HCT116 (cell line): ENCODE data around the gene ELFN2. TPM values are rescaled to one million over a fixed set of nuclear protein-coding genes. Genes with fewer than 3 reads are reported as not detected.

Experiments
- ATAC-seq: fragments of 200-7000 bp; cut with Tn5 transposase; 2 replicates; pipeline ENCODE4 v1.9.1; 2020; ENCODE audit warnings: mild to moderate bottlenecking, moderate library complexity
- BruUV-seq: library from RNA; stranded (reverse); fragments of 400-500 nt; replicated peaks from 2 replicates; lab custom pipeline; 2021; lab: Mats Ljungman, UMichigan
- CTCF ChIA-PET: fragments of 300-600 bp; sonication (Branson Sonifier 250); formaldehyde crosslinking; loops from one replicate; lab custom pipeline; 2021; ENCODE audit warnings: antibody characterized with exemption; lab: Charles Lee
- POLR2A ChIA-PET: fragments of 300-600, 350-600 bp; sonication (Branson Sonifier 250); formaldehyde crosslinking; loops from one replicate; lab custom pipeline; 2021; ENCODE audit warnings: antibody characterized with exemption; lab: Charles Lee
- RAD21 ChIA-PET, 2 experiments: fragments of 300-600 bp; sonication (Branson Sonifier 250); formaldehyde crosslinking; loops; one replicate each; lab custom pipeline; 2023; ENCODE audit warnings: low total read pairs in 2 of 2; ENCODE audit not compliant: uncharacterized antibody in 2 of 2, unreplicated experiment in 2 of 2, low non-redundant PET in 1 of 2; lab: Charles Lee
- DNase-seq: peaks from one replicate; pipeline ENCODE4 v3.0.0-alpha.2; 2010; ENCODE audit warnings: low read depth, low spot score
- H2AFZ ChIP-seq: fragments of 200-600 bp; shearing (Covaris generic), sonication (generic); 2 replicates; pipeline ENCODE4 v1.6.1; 2017; ENCODE audit warnings: low read depth, mixed run types, mixed read lengths, antibody characterized with exemption, low read length; ENCODE audit not compliant: poor library complexity, severe bottlenecking
- H3K27ac ChIP-seq: 2 replicates; pipeline ENCODE4 v1.5.1; 2012; ENCODE audit warnings: low read depth, low read length
- H3K27me3 ChIP-seq: fragments of 200-600 bp; sonication (generic); 2 replicates; pipeline ENCODE4 v1.6.1; 2016; ENCODE audit warnings: mixed run types, low read length, mixed read lengths; ENCODE audit not compliant: insufficient read depth
- H3K36me3 ChIP-seq, 2 experiments: fragments of 200-500 bp in 1 of 2; fragments of 200-600 bp in 1 of 2; sonication (Bioruptor generic) in 1 of 2; sonication (generic) in 1 of 2; 2 replicates each; pipeline versions ENCODE4 v1.5.1 to v1.6.1; 2014 to 2016; ENCODE audit warnings: low read length in 2 of 2, inconsistent platforms in 1 of 2, mixed read lengths in 1 of 2, mixed run types in 1 of 2; ENCODE audit not compliant: insufficient read depth in 2 of 2, control insufficient read depth in 1 of 2
- H3K4me1 ChIP-seq, 2 experiments: fragments of 200-600 bp in 1 of 2; sonication (generic) in 1 of 2; 2 replicates each; pipeline versions ENCODE4 v1.5.1 to v1.6.1; 2012 to 2017; ENCODE audit warnings: low read length in 2 of 2, inconsistent platforms in 1 of 2, mild to moderate bottlenecking in 1 of 2, mixed read lengths in 1 of 2, mixed run types in 1 of 2, moderate library complexity in 1 of 2; ENCODE audit not compliant: insufficient read depth in 2 of 2, control insufficient read depth in 1 of 2
- H3K4me2 ChIP-seq: fragments of 200-600 bp; sonication (generic); 2 replicates; pipeline ENCODE4 v1.6.1; 2017; ENCODE audit warnings: mixed run types, low read length, mixed read lengths
- H3K4me3 ChIP-seq, 2 experiments: fragments of 200-600 bp in 1 of 2; sonication (generic) in 1 of 2; replicated peaks in 1 of 2; 2 replicates each; pipeline ENCODE4 v1.5.1; 2011 to 2016; ENCODE audit warnings: low read length in 2 of 2, control low read depth in 1 of 2, low read depth in 1 of 2, mild to moderate bottlenecking in 1 of 2, mixed read lengths in 1 of 2, mixed run types in 1 of 2
- H3K79me2 ChIP-seq: fragments of 200-600 bp; sonication (generic); 2 replicates; pipeline ENCODE4 v1.6.1; 2017; ENCODE audit warnings: mild to moderate bottlenecking, mixed run types, low read length, moderate library complexity, mixed read lengths; ENCODE audit not compliant: insufficient read depth
- H3K9ac ChIP-seq: fragments of 200-600 bp; sonication (generic); 2 replicates; pipeline ENCODE4 v1.6.1; 2016; ENCODE audit warnings: low read length, mixed read lengths
- H3K9me2 ChIP-seq: fragments of 200-600 bp; sonication (generic), shearing (Covaris generic); 2 replicates; pipeline ENCODE4 v1.6.1; 2017; ENCODE audit warnings: mixed run types, mild to moderate bottlenecking, moderate library complexity; ENCODE audit not compliant: insufficient read depth
- H3K9me3 ChIP-seq, 2 experiments: fragments of 200-500 bp in 1 of 2; fragments of 200-600 bp in 1 of 2; sonication (Bioruptor generic) in 1 of 2; sonication (generic) in 1 of 2; 2 replicates each; pipeline ENCODE4 v1.6.1; 2014 to 2017; ENCODE audit warnings: low read length in 2 of 2, mixed read lengths in 2 of 2, inconsistent platforms in 1 of 2, low read depth in 1 of 2, mild to moderate bottlenecking in 1 of 2, mixed run types in 1 of 2, moderate library complexity in 1 of 2; ENCODE audit not compliant: control insufficient read depth in 1 of 2, insufficient read depth in 1 of 2
- H4K20me1 ChIP-seq: fragments of 200-600 bp; sonication (generic), shearing (Covaris generic); 2 replicates; pipeline ENCODE4 v1.6.1; 2017; ENCODE audit warnings: mixed run types, mild to moderate bottlenecking, moderate library complexity; ENCODE audit not compliant: insufficient read depth
- CBX3 ChIP-seq: IDR thresholded peaks from 2 replicates; pipeline ENCODE4 v1.6.1; 2012; ENCODE audit warnings: low read depth
- EGR1 ChIP-seq: IDR thresholded peaks from 2 replicates; pipeline ENCODE4 v1.6.1; 2012; ENCODE audit warnings: low read depth
- ELF1 ChIP-seq: IDR thresholded peaks from 2 replicates; pipeline ENCODE4 v1.6.1; 2012; ENCODE audit warnings: low read depth, borderline replicate concordance
- POLR2A ChIP-seq: IDR thresholded peaks from 2 replicates; pipeline ENCODE4 v1.7.0; 2011; ENCODE audit warnings: borderline replicate concordance; ENCODE audit not compliant: insufficient read depth, insufficient read length; ENCODE audit errors: extremely low read depth
- RAD21 ChIP-seq: IDR thresholded peaks from 2 replicates; pipeline ENCODE4 v1.6.1; 2012; ENCODE audit warnings: low read depth, mild to moderate bottlenecking
- SIN3A ChIP-seq: IDR thresholded peaks from 2 replicates; pipeline ENCODE4 v1.6.1; 2012; ENCODE audit warnings: low read depth
- SP1 ChIP-seq: IDR thresholded peaks from 2 replicates; pipeline ENCODE4 v1.6.1; 2012; ENCODE audit warnings: low read depth
- TCF7L2 ChIP-seq: IDR thresholded peaks from 2 replicates; pipeline ENCODE4 v1.7.0; 2011; ENCODE audit warnings: borderline replicate concordance, inconsistent platforms; ENCODE audit not compliant: insufficient read depth, insufficient read length; ENCODE audit errors: extremely low read depth
- YY1 ChIP-seq: IDR thresholded peaks from 2 replicates; pipeline ENCODE4 v1.6.1; 2011; ENCODE audit warnings: low read length, low read depth, moderate library complexity, mild to moderate bottlenecking; ENCODE audit not compliant: insufficient replicate concordance; ENCODE audit errors: extremely low read depth
- ZFX ChIP-seq: fragments of 450-650 bp; IDR thresholded peaks from 2 replicates; pipeline ENCODE4 v1.6.1; 2017
- intact Hi-C: fragments of 100-400 bp; cut with micrococcal nuclease; formaldehyde crosslinking; loops from 2 replicates; pipeline ENCODE4 v1.10.0; 2022
- total RNA-seq: library from RNA; stranded (reverse); gene quantifications from one replicate; pipeline ENCODE4 v1.2.1, GENCODE V29; 2021; ENCODE audit not compliant: unreplicated experiment
- TF ChIP-seq, protein P1 (sequence below), 3 experiments: fragments of 200-600 bp in 1 of 3; sonication (generic) in 1 of 3; IDR thresholded peaks in 2 of 3; conservative IDR thresholded peaks in 1 of 3; 2 replicates each; pipeline ENCODE4 v1.5.1; 2012 to 2017; ENCODE audit warnings: low read depth in 2 of 3, low read length in 2 of 3, antibody characterized with exemption in 1 of 3, borderline replicate concordance in 1 of 3, control low read depth in 1 of 3, mild to moderate bottlenecking in 1 of 3, mixed read lengths in 1 of 3, mixed run types in 1 of 3, moderate library complexity in 1 of 3; ENCODE audit not compliant: insufficient read depth in 1 of 3
- TF ChIP-seq, protein P2 (sequence below): IDR thresholded peaks from 2 replicates; pipeline ENCODE4 v1.6.1; 2011; ENCODE audit warnings: mild to moderate bottlenecking, low read length, moderate library complexity; ENCODE audit not compliant: insufficient replicate concordance; ENCODE audit errors: extremely low read depth
- TF ChIP-seq, protein P3 (sequence below): IDR thresholded peaks from 2 replicates; pipeline ENCODE4 v1.6.1; 2012

The ELFN2 gene
- total RNA-seq, 1 experiment from 2014 or later: 45.4 TPM

DNA sequence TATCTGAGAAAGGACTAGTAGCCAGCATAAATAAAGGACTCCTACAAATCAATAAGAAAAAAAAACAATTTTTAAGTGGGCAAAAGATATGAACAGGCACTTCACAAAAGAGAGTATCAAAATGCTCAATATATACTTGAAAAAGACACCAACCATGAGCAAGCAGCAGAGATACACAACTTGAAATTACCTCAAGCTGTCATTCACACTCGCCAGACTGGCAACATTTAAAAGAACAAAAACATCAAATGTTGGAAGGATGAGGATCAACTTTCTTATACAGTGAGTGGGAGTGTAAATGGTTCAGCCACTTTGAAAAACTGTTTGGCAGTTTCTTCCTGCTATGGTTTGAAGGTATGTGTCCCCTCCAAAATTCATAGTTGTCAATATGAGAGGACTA lies 23.9 kb upstream of the ELFN2 start:
- ChIA-PET RAD21 (no interaction called here), POLR2A (interaction anchor here (0.8 kb wide), 1 partner anchor 9 kb away, joined by 3 read pairs; no protein-coding TSS in a partner anchor), CTCF (no interaction called here)
- H3K27me3 ChIP-seq: no peaks in the 10 kb centered on the region
- no peaks in the 10 kb centered on the region for H3K36me3 ChIP-seq
- H4K20me1 ChIP-seq: no peaks in the 10 kb centered on the region
- H3K79me2 ChIP-seq: no peaks in the 10 kb centered on the region
- H3K4me3 ChIP-seq: no peak overlapping the region
- no peak overlapping the region for H3K9ac ChIP-seq
- H2AFZ ChIP-seq: no peak overlapping the region
- TF ChIP-seq CBX3 (no peak), POLR2A (no peak), RAD21 (no peak), TCF7L2 (no peak), YY1 (no peak), ZFX (no peak), ELF1 (no peak), SP1 (no peak), EGR1 (no peak), SIN3A (no peak)
- TF ChIP-seq, protein P1, sequence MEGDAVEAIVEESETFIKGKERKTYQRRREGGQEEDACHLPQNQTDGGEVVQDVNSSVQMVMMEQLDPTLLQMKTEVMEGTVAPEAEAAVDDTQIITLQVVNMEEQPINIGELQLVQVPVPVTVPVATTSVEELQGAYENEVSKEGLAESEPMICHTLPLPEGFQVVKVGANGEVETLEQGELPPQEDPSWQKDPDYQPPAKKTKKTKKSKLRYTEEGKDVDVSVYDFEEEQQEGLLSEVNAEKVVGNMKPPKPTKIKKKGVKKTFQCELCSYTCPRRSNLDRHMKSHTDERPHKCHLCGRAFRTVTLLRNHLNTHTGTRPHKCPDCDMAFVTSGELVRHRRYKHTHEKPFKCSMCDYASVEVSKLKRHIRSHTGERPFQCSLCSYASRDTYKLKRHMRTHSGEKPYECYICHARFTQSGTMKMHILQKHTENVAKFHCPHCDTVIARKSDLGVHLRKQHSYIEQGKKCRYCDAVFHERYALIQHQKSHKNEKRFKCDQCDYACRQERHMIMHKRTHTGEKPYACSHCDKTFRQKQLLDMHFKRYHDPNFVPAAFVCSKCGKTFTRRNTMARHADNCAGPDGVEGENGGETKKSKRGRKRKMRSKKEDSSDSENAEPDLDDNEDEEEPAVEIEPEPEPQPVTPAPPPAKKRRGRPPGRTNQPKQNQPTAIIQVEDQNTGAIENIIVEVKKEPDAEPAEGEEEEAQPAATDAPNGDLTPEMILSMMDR (IDR thresholded peaks at IDR 0.05 in 2 of 3, conservative IDR thresholded peaks at IDR 0.05 in 1 of 3; ENCODE audit: borderline replicate concordance in 1 of 3, insufficient read depth in 1 of 3, low read depth in 2 of 3, low read length in 2 of 3): no peak
- TF ChIP-seq, protein P2, sequence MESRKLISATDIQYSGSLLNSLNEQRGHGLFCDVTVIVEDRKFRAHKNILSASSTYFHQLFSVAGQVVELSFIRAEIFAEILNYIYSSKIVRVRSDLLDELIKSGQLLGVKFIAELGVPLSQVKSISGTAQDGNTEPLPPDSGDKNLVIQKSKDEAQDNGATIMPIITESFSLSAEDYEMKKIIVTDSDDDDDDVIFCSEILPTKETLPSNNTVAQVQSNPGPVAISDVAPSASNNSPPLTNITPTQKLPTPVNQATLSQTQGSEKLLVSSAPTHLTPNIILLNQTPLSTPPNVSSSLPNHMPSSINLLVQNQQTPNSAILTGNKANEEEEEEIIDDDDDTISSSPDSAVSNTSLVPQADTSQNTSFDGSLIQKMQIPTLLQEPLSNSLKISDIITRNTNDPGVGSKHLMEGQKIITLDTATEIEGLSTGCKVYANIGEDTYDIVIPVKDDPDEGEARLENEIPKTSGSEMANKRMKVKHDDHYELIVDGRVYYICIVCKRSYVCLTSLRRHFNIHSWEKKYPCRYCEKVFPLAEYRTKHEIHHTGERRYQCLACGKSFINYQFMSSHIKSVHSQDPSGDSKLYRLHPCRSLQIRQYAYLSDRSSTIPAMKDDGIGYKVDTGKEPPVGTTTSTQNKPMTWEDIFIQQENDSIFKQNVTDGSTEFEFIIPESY: no peak
- TF ChIP-seq, protein P3, sequence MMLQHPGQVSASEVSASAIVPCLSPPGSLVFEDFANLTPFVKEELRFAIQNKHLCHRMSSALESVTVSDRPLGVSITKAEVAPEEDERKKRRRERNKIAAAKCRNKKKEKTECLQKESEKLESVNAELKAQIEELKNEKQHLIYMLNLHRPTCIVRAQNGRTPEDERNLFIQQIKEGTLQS: no peak
- peaks cover 43 to 90% of the 10 kb centered on the region in 2 experiments for H3K4me1 ChIP-seq
- no peaks in the 10 kb centered on the region for H3K9me3 ChIP-seq
- no peak overlapping the region for H3K27ac ChIP-seq
- H3K9me2 ChIP-seq: no peaks in the 10 kb centered on the region
- BruUV-seq: no TSS peak
- intact Hi-C loops: no loop called here
- no peak overlapping the region for H3K4me2 ChIP-seq
- ATAC-seq: no peak
- no peak for DNase-seq
